GM18873 (cell line): ENCODE measurements around the gene ATP6V1F.

ENCODE experiments used
- ATAC-seq: cut with Tn5 transposase; IDR thresholded peaks from one replicate; pipeline ENCODE4 v1.9.1; 2021; ENCODE audit warnings: mild to moderate bottlenecking, moderate library complexity, moderate number of reproducible peaks; ENCODE audit not compliant: unreplicated experiment, low FRiP score

The ATP6V1F gene

GRCh38 chr7:128835231-128835751 lies 27.4 kb upstream of the ATP6V1F start:
- ATAC-seq: no peak

GRCh38 chr7:128835790-128836641 lies 26.6 kb upstream of the ATP6V1F start:
- no peak for ATAC-seq

- ATAC-seq: no peak
Measured at GRCh38 chr7:128836729-128837348, 25.8 kb upstream of the ATP6V1F start.

- no peak for ATAC-seq
Measured at GRCh38 chr7:128837521-128837921, 25.1 kb upstream of the ATP6V1F start.

- no peak for ATAC-seq
Measured at GRCh38 chr7:128838109-128838779, 24.4 kb upstream of the ATP6V1F start.

- no peak for ATAC-seq
Measured at GRCh38 chr7:128838981-128839731, 23.5 kb upstream of the ATP6V1F start.

GRCh38 chr7:128839751-128840177 lies 22.9 kb upstream of the ATP6V1F start:
- ATAC-seq: no peak

GRCh38 chr7:128840326-128841170 lies 22.1 kb upstream of the ATP6V1F start:
- ATAC-seq: no peak

GRCh38 chr7:128841171-128841690 lies 21.4 kb upstream of the ATP6V1F start:
- ATAC-seq: no peak

- ATAC-seq: no peak
Measured at GRCh38 chr7:128841921-128842673, 20.6 kb upstream of the ATP6V1F start.

- no peak for ATAC-seq
Measured at GRCh38 chr7:128842674-128843641, 19.7 kb upstream of the ATP6V1F start.

GRCh38 chr7:128843938-128844621 lies 18.6 kb upstream of the ATP6V1F start:
- no peak for ATAC-seq

- ATAC-seq: no peak
Measured at GRCh38 chr7:128844777-128845311, 17.8 kb upstream of the ATP6V1F start.

- ATAC-seq: no peak
Measured at GRCh38 chr7:128845475-128845874, 17.2 kb upstream of the ATP6V1F start.

GRCh38 chr7:128845987-128846386 lies 16.7 kb upstream of the ATP6V1F start:
- ATAC-seq: no peak

- no peak for ATAC-seq
Measured at GRCh38 chr7:128846781-128847444, 15.7 kb upstream of the ATP6V1F start.
